GM20431 (cell line): ENCODE results near the gene LMLN.
"Not testable (repeated sequence)": the region's sequence is repeated elsewhere in the genome, so short reads cannot be mapped to it uniquely, and the experiment has no call there.

Experiments used
- in situ Hi-C: fragments of 300-500 bp; cut with MseI, MboI; formaldehyde crosslinking; loops from one replicate; pipeline ENCODE4 v1.15.0; 2020; ENCODE audit warnings: low sequenced_read_pairs; ENCODE audit not compliant: unreplicated experiment

Gene LMLN

GRCh38 chr3:198067416-198067815 lies 107.4 kb downstream of the LMLN start:
- in situ Hi-C loops = no loop called here

- in situ Hi-C loops = no loop called here
Observed at GRCh38 chr3:198070871-198071270, 110.9 kb downstream of the LMLN start.

- in situ Hi-C loops = no loop called here
Observed at GRCh38 chr3:198071602-198072287, 111.7 kb downstream of the LMLN start.

- in situ Hi-C loops = no loop called here
Observed at GRCh38 chr3:198076722-198077308, 116.8 kb downstream of the LMLN start.

- in situ Hi-C loops = no loop called here
Observed at GRCh38 chr3:198079771-198080520, 119.9 kb downstream of the LMLN start.

- in situ Hi-C loops = no loop called here
Observed at GRCh38 chr3:198080521-198081384, 120.7 kb downstream of the LMLN start.

GRCh38 chr3:198081421-198081844 lies 121.4 kb downstream of the LMLN start:
- in situ Hi-C loops = no loop called here

- in situ Hi-C loops = not testable (repeated sequence)
Observed at GRCh38 chr3:198082226-198082625, 122.2 kb downstream of the LMLN start.

GRCh38 chr3:198088421-198088955 lies 128.5 kb downstream of the LMLN start:
- in situ Hi-C loops = no loop called here

- in situ Hi-C loops = no loop called here
Observed at GRCh38 chr3:198090795-198091332, 130.8 kb downstream of the LMLN start.

GRCh38 chr3:198092276-198092675 lies 132.3 kb downstream of the LMLN start:
- in situ Hi-C loops = no loop called here

GRCh38 chr3:198093112-198093679 lies 133.2 kb downstream of the LMLN start:
- in situ Hi-C loops = no loop called here
